ENCODE measurements around the gene PPM1E.

DNA sequence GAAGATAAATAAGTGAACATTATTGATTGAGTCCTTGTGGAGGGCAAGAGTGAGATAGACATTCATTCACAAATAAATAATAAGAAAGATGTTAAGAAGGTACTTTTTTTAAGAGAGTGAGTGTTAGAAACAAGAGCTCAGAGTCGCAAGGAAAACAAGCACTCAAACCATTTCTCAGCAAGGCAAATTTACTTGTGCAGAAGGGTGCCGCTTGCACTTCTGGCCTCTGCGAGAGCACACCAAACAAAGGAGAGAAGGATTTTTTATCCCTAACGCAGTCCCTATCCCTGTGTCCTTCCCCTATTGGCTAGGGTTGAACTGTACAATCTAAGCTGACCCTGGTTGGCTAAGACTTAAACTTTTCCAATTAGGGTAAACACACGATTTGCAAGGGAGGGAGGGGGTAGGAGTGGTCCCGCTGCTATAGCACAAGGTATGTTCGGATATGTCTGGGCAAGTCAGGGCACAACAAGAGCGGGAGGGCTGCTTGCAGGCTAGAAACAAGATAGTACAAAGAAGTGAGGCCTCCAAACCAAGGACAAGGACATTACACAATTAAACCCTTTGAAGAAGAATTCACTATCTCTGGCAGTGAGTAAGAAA is 156.2 kb downstream of the PPM1E start:
- TF ChIP-seq, protein P1, sequence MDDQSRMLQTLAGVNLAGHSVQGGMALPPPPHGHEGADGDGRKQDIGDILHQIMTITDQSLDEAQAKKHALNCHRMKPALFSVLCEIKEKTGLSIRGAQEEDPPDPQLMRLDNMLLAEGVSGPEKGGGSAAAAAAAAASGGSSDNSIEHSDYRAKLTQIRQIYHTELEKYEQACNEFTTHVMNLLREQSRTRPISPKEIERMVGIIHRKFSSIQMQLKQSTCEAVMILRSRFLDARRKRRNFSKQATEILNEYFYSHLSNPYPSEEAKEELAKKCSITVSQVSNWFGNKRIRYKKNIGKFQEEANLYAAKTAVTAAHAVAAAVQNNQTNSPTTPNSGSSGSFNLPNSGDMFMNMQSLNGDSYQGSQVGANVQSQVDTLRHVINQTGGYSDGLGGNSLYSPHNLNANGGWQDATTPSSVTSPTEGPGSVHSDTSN (IDR thresholded peaks at IDR 0.05) = no peak
- TF ChIP-seq, protein P2, sequence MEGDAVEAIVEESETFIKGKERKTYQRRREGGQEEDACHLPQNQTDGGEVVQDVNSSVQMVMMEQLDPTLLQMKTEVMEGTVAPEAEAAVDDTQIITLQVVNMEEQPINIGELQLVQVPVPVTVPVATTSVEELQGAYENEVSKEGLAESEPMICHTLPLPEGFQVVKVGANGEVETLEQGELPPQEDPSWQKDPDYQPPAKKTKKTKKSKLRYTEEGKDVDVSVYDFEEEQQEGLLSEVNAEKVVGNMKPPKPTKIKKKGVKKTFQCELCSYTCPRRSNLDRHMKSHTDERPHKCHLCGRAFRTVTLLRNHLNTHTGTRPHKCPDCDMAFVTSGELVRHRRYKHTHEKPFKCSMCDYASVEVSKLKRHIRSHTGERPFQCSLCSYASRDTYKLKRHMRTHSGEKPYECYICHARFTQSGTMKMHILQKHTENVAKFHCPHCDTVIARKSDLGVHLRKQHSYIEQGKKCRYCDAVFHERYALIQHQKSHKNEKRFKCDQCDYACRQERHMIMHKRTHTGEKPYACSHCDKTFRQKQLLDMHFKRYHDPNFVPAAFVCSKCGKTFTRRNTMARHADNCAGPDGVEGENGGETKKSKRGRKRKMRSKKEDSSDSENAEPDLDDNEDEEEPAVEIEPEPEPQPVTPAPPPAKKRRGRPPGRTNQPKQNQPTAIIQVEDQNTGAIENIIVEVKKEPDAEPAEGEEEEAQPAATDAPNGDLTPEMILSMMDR (IDR thresholded peaks at IDR 0.05) = no peak
- no peak for TF ChIP-seq RCOR1 (IDR thresholded peaks at IDR 0.05; ENCODE audit: low read depth, low read length)
- no peak for TF ChIP-seq MAZ (IDR thresholded peaks at IDR 0.05; ENCODE audit: borderline replicate concordance, low read depth, low read length)
- TF ChIP-seq PHF8 (IDR thresholded peaks at IDR 0.05; ENCODE audit: borderline replicate concordance, low read depth) = no peak
- no peak for TF ChIP-seq RARB (CRISPR knock-in tag; IDR thresholded peaks at IDR 0.05)
- no peak for TF ChIP-seq POLR2A (IDR thresholded peaks at IDR 0.05; ENCODE audit: low read length)

Measured in A549 (cell line).